Germinal center (tissue), 1 donor: ENCODE measurements around the gene ALDH3B1.

ENCODE experiments used
- DNase-seq: peaks from one replicate; pipeline ENCODE4 v3.0.0; 2012; ENCODE audit warnings: mixed read lengths, low spot score

The ALDH3B1 gene

GRCh38 chr11:68044145-68044813 lies 34.2 kb downstream of the ALDH3B1 start:
- no peak for DNase-seq

- DNase-seq = no peak
Measured at GRCh38 chr11:68044898-68045351, 34.8 kb downstream of the ALDH3B1 start.

- no peak for DNase-seq
Measured at GRCh38 chr11:68047437-68048290, 37.5 kb downstream of the ALDH3B1 start.

GRCh38 chr11:68048681-68049508 lies 38.8 kb downstream of the ALDH3B1 start:
- DNase-seq = no peak

GRCh38 chr11:68049509-68050370 lies 39.6 kb downstream of the ALDH3B1 start:
- no peak for DNase-seq

GRCh38 chr11:68050371-68050841 lies 40.3 kb downstream of the ALDH3B1 start:
- no peak for DNase-seq

- DNase-seq = no peak
Measured at GRCh38 chr11:68051191-68052136, 41.3 kb downstream of the ALDH3B1 start.

- no peak for DNase-seq
Measured at GRCh38 chr11:68052137-68052873, 42.2 kb downstream of the ALDH3B1 start.

- DNase-seq = no peak
Measured at GRCh38 chr11:68053117-68053516, 43.0 kb downstream of the ALDH3B1 start.

- no peak for DNase-seq
Measured at GRCh38 chr11:68053981-68054812, 44.1 kb downstream of the ALDH3B1 start.

- no peak for DNase-seq
Measured at GRCh38 chr11:68056317-68057285, 46.5 kb downstream of the ALDH3B1 start.

GRCh38 chr11:68057807-68058206 lies 47.7 kb downstream of the ALDH3B1 start:
- no peak for DNase-seq

- DNase-seq = no peak
Measured at GRCh38 chr11:68061508-68061907, 51.4 kb downstream of the ALDH3B1 start.

GRCh38 chr11:68064926-68065325 lies 54.8 kb downstream of the ALDH3B1 start:
- DNase-seq = no peak

- no peak for DNase-seq
Measured at GRCh38 chr11:68065841-68066240, 55.7 kb downstream of the ALDH3B1 start.

GRCh38 chr11:68066742-68067141 lies 56.6 kb downstream of the ALDH3B1 start:
- DNase-seq = no peak

- DNase-seq = no peak
Measured at GRCh38 chr11:68067991-68068390, 57.9 kb downstream of the ALDH3B1 start.
